H1 (cell line): ENCODE data around the gene HDAC3. TPM values are rescaled to one million over a fixed set of nuclear protein-coding genes. Genes with fewer than 3 reads are reported as not detected.

ENCODE experiments used
- CTCF ChIA-PET: fragments of 300-600 bp; sonication (Branson Sonifier 250); formaldehyde crosslinking; loops from one replicate; lab custom pipeline; 2021; ENCODE audit not compliant: partially characterized antibody; lab: Charles Lee
- POLR2A ChIA-PET: fragments of 300-600 bp; sonication (Branson Sonifier 250); formaldehyde crosslinking; loops from one replicate; lab custom pipeline; 2021; ENCODE audit warnings: inconsistent platforms; ENCODE audit not compliant: partially characterized antibody; lab: Charles Lee
- DNase-seq, 2 experiments: peaks; one replicate each; pipeline versions ENCODE4 v3.0.0 to v3.0.0-alpha.2; 2010 to 2022; ENCODE audit warnings: low spot score in 2 of 2, low read depth in 1 of 2, mixed read lengths in 1 of 2
- FAIRE-seq: peaks from 2 replicates; lab custom pipeline; 2011; peaks lifted over from hg19 to GRCh38; lab: Jason Lieb, UNC
- H2AFZ ChIP-seq: 2 replicates; pipeline ENCODE4 v1.8.1; 2012; ENCODE audit warnings: low read length, inconsistent platforms
- H2AK5ac ChIP-seq: 2 replicates; pipeline ENCODE4 v1.6.1; 2013; ENCODE audit warnings: low read depth, low read length
- H2BK120ac ChIP-seq: replicated peaks from 2 replicates; pipeline ENCODE3; 2013; ENCODE audit warnings: low read depth, low read length, inconsistent platforms
- H2BK12ac ChIP-seq: 2 replicates; pipeline ENCODE4 v1.6.1; 2013; ENCODE audit warnings: low read depth, low read length
- H2BK15ac ChIP-seq: 2 replicates; pipeline ENCODE4 v1.6.1; 2013; ENCODE audit warnings: low read length
- H2BK20ac ChIP-seq: 2 replicates; pipeline ENCODE4 v1.6.1; 2013; ENCODE audit warnings: low read length
- H2BK5ac ChIP-seq: 2 replicates; pipeline ENCODE4 v1.6.1; 2013; ENCODE audit warnings: low read depth, low read length
- H3K14ac ChIP-seq: 2 replicates; pipeline ENCODE4 v1.6.1; 2013; ENCODE audit warnings: inconsistent platforms; ENCODE audit not compliant: insufficient read length
- H3K18ac ChIP-seq: 2 replicates; pipeline ENCODE4 v1.6.1; 2013; ENCODE audit warnings: low read length; ENCODE audit errors: extremely low read depth
- H3K23ac ChIP-seq: 2 replicates; pipeline ENCODE4 v1.6.1; 2013; ENCODE audit warnings: inconsistent platforms; ENCODE audit not compliant: insufficient read length
- H3K23me2 ChIP-seq: 2 replicates; pipeline ENCODE4 v1.6.1; 2013; ENCODE audit warnings: low read depth, low read length
- H3K27ac ChIP-seq: 2 replicates; pipeline ENCODE4 v1.6.1; 2011; ENCODE audit warnings: low read depth, low read length, inconsistent platforms
- H3K27me3 ChIP-seq, 4 experiments: replicated peaks in 1 of 4; 1 replicate in 1 of 4; 2 replicates in 3 of 4; pipeline versions ENCODE4 v1.6.1 to v1.8.1; 2011 to 2013; ENCODE audit warnings: low read length in 3 of 4, mild to moderate bottlenecking in 3 of 4, inconsistent platforms in 2 of 4, mixed read lengths in 2 of 4, moderate library complexity in 1 of 4; ENCODE audit not compliant: control insufficient read depth in 3 of 4, insufficient read depth in 3 of 4; ENCODE audit errors: extremely low read depth in 1 of 4
- H3K36me3 ChIP-seq, 4 experiments: 2 replicates each; pipeline versions ENCODE4 v1.6.1 to v1.8.1; 2011 to 2013; ENCODE audit warnings: mild to moderate bottlenecking in 4 of 4, low read length in 3 of 4, moderate library complexity in 2 of 4, control low read depth in 1 of 4, inconsistent platforms in 1 of 4; ENCODE audit not compliant: insufficient read depth in 4 of 4, control insufficient read depth in 2 of 4
- H3K4ac ChIP-seq: replicated peaks from 2 replicates; pipeline ENCODE3; 2013; ENCODE audit warnings: low read length, low read depth, mixed read lengths, inconsistent platforms; ENCODE audit not compliant: insufficient read length
- H3K4me1 ChIP-seq, 4 experiments: replicated peaks in 1 of 4; 1 replicate in 1 of 4; 2 replicates in 3 of 4; pipeline versions ENCODE4 v1.6.1 to v1.8.1; 2011 to 2013; ENCODE audit warnings: low read length in 3 of 4, inconsistent platforms in 2 of 4, mixed read lengths in 1 of 4; ENCODE audit not compliant: insufficient read depth in 4 of 4, control insufficient read depth in 3 of 4
- H3K4me2 ChIP-seq, 2 experiments: 2 replicates each; pipeline versions ENCODE4 v1.6.1 to v1.8.1; 2011 to 2013; ENCODE audit warnings: low read depth in 2 of 2, low read length in 2 of 2, control low read depth in 1 of 2, inconsistent platforms in 1 of 2, mild to moderate bottlenecking in 1 of 2; ENCODE audit not compliant: insufficient read depth in 1 of 2
- H3K4me3 ChIP-seq, 4 experiments: fragments of 200-600, 300-600 bp in 1 of 4; sonication (generic), shearing (Covaris generic), sonication (Bioruptor Twin) in 1 of 4; 2 replicates each; pipeline versions ENCODE4 v1.5.1 to v1.8.1; 2011 to 2016; ENCODE audit warnings: low read length in 4 of 4, low read depth in 3 of 4, control low read depth in 2 of 4, inconsistent platforms in 2 of 4, mild to moderate bottlenecking in 2 of 4, mixed read lengths in 1 of 4, moderate library complexity in 1 of 4; ENCODE audit not compliant: insufficient read depth in 2 of 4; ENCODE audit errors: extremely low read depth in 1 of 4
- H3K56ac ChIP-seq: replicated peaks from 2 replicates; pipeline ENCODE3; 2013; ENCODE audit warnings: low read depth, mild to moderate bottlenecking, mixed read lengths, low read length, inconsistent platforms; ENCODE audit not compliant: insufficient read length
- H3K79me1 ChIP-seq: 2 replicates; pipeline ENCODE4 v1.6.1; 2013; ENCODE audit warnings: low read depth, low read length, control low read depth
- H3K79me2 ChIP-seq, 2 experiments: 2 replicates each; pipeline versions ENCODE4 v1.6.1 to v1.8.1; 2012 to 2013; ENCODE audit warnings: low read length in 2 of 2, mild to moderate bottlenecking in 2 of 2, inconsistent platforms in 1 of 2; ENCODE audit not compliant: insufficient read depth in 2 of 2, control insufficient read depth in 1 of 2
- H3K9ac ChIP-seq, 4 experiments: replicated peaks in 1 of 4; 1 replicate in 1 of 4; 2 replicates in 3 of 4; pipeline versions ENCODE4 v1.6.1 to v1.8.1; 2011 to 2013; ENCODE audit warnings: low read depth in 3 of 4, low read length in 3 of 4, control low read depth in 2 of 4, mild to moderate bottlenecking in 2 of 4, moderate library complexity in 2 of 4, inconsistent platforms in 1 of 4; ENCODE audit errors: extremely low read depth in 1 of 4
- H3K9me3 ChIP-seq, 2 experiments: 2 replicates each; pipeline versions ENCODE4 v1.6.1 to v1.8.1; 2012 to 2013; ENCODE audit warnings: mild to moderate bottlenecking in 2 of 2, moderate library complexity in 2 of 2, control low read depth in 1 of 2, inconsistent platforms in 1 of 2, low read depth in 1 of 2, low read length in 1 of 2, mixed read lengths in 1 of 2; ENCODE audit not compliant: insufficient read depth in 2 of 2
- H4K20me1 ChIP-seq, 2 experiments: replicated peaks in 1 of 2; 2 replicates each; pipeline versions ENCODE3 to v1.8.1; 2011 to 2013; ENCODE audit warnings: inconsistent platforms in 2 of 2, low read length in 2 of 2, mild to moderate bottlenecking in 1 of 2; ENCODE audit not compliant: insufficient read depth in 2 of 2, control insufficient read depth in 1 of 2
- H4K5ac ChIP-seq: 2 replicates; pipeline ENCODE4 v1.6.1; 2013; ENCODE audit warnings: low read length, low read depth, mixed read lengths, inconsistent platforms; ENCODE audit not compliant: insufficient read length
- H4K8ac ChIP-seq: 2 replicates; pipeline ENCODE4 v1.8.0; 2013; ENCODE audit warnings: mild to moderate bottlenecking, moderate library complexity, low read length, inconsistent platforms; ENCODE audit not compliant: insufficient read depth; ENCODE audit errors: extremely low read depth
- H4K91ac ChIP-seq: replicated peaks from 2 replicates; pipeline ENCODE3; 2013; ENCODE audit warnings: low read length, mixed read lengths, inconsistent platforms; ENCODE audit not compliant: insufficient read length
- CHD1 ChIP-seq: IDR thresholded peaks from 2 replicates; pipeline ENCODE4 v1.6.1; 2012; ENCODE audit warnings: low read depth, low read length, improper control_type of control experiment
- CREB1 ChIP-seq: IDR thresholded peaks from 2 replicates; pipeline ENCODE4 v1.6.1; 2012; ENCODE audit warnings: inconsistent platforms
- CTBP2 ChIP-seq: IDR thresholded peaks from 2 replicates; pipeline ENCODE4 v1.7.0; 2011; ENCODE audit warnings: borderline replicate concordance, mild to moderate bottlenecking, moderate library complexity, mixed read lengths, low read length; ENCODE audit not compliant: insufficient read depth, insufficient read length
- GTF2F1 ChIP-seq: IDR thresholded peaks from 2 replicates; pipeline ENCODE4 v1.6.1; 2012; ENCODE audit warnings: low read depth, low read length, improper control_type of control experiment, borderline replicate concordance
- HDAC2 ChIP-seq, 2 experiments: fragments of 300-600 bp in 1 of 2; sonication (generic) in 1 of 2; IDR thresholded peaks; 2 replicates each; pipeline ENCODE4 v1.6.1; 2011 to 2012; ENCODE audit warnings: low read depth in 2 of 2, low read length in 2 of 2, mild to moderate bottlenecking in 2 of 2, moderate library complexity in 2 of 2, borderline replicate concordance in 1 of 2, inconsistent platforms in 1 of 2
- NANOG ChIP-seq: IDR thresholded peaks from 2 replicates; pipeline ENCODE4 v1.6.1; 2011; ENCODE audit warnings: low read length, low read depth, mild to moderate bottlenecking, inconsistent platforms; ENCODE audit not compliant: insufficient read depth, poor library complexity, severe bottlenecking
- RAD21 ChIP-seq, 2 experiments: IDR thresholded peaks in 1 of 2; conservative IDR thresholded peaks in 1 of 2; 2 replicates each; pipeline ENCODE4 v1.6.1; 2011; ENCODE audit warnings: low read depth in 2 of 2, low read length in 2 of 2, improper control_type of control experiment in 1 of 2, inconsistent platforms in 1 of 2, mild to moderate bottlenecking in 1 of 2, moderate library complexity in 1 of 2
- RXRA ChIP-seq: IDR thresholded peaks from 2 replicates; pipeline ENCODE4 v1.6.1; 2011; ENCODE audit warnings: low read depth, mild to moderate bottlenecking, low read length, moderate library complexity; ENCODE audit not compliant: insufficient read depth
- SIN3A ChIP-seq, 2 experiments: IDR thresholded peaks in 1 of 2; conservative IDR thresholded peaks in 1 of 2; 2 replicates each; pipeline ENCODE4 v1.6.1; 2011 to 2012; ENCODE audit warnings: low read length in 2 of 2, improper control_type of control experiment in 1 of 2, low read depth in 1 of 2, mild to moderate bottlenecking in 1 of 2
- TEAD4 ChIP-seq: IDR thresholded peaks from 2 replicates; pipeline ENCODE4 v1.6.1; 2012; ENCODE audit warnings: low read depth, low read length, inconsistent platforms, mixed read lengths
- ZNF274 ChIP-seq: IDR thresholded peaks from 2 replicates; pipeline ENCODE4 v1.7.0; 2012; ENCODE audit warnings: low read length, borderline replicate concordance; ENCODE audit errors: extremely low read depth
- WGBS, 2 experiments: shearing (Covaris generic) in 1 of 2; methylation state at CpG; one replicate each; pipeline versions ENCODE4 v1.1.6 to v1.1.7; 2013 to 2015; ENCODE audit warnings: low lambda C conversion rate in 2 of 2, mixed read lengths in 2 of 2, inconsistent platforms in 1 of 2, low coverage in 1 of 2, missing lambda C conversion rate in 1 of 2; ENCODE audit not compliant: insufficient replicate concordance in 2 of 2, insufficient coverage in 1 of 2, insufficient read length in 1 of 2; ENCODE audit errors: extremely low coverage in 1 of 2, missing lambda C conversion rate in 1 of 2; 5-methylcytosine and 5-hydroxymethylcytosine counted together
- polyA plus RNA-seq, 7 experiments: library from polyadenylated mRNA; depleted of rRNA in 3 of 7; stranded (reverse) in 5 of 7; unstranded in 2 of 7; fragments of >200 nt in 5 of 7; fragments of 200-250 nt in 2 of 7; gene quantifications; 1 replicate in 5 of 7; 2 replicates in 1 of 7; 4 replicates in 1 of 7; pipeline versions ENCODE4 v1.2.1 to v1.2.3, GENCODE V29; 2011 to 2013; ENCODE audit warnings: missing spikeins in 2 of 7, mixed read lengths in 2 of 7
- total RNA-seq: library from RNA; stranded (reverse); fragmentation: NEBNext Ultra II Directional; extraction: Animal tissue kit (Norgen Biotek cat#: 25700); gene quantifications from 2 replicates; pipeline ENCODE4 v1.2.1, GENCODE V29; 2021

The HDAC3 gene
- total and polyA plus RNA-seq, 2 of the 8 experiments (the other 6 are each of a cell fraction or from before 2014, with no cell fraction given), result 99.0 to 120 TPM

GRCh38 chr5:141585594-141585993 lies 51.1 kb downstream of the HDAC3 start:
- H2BK20ac ChIP-seq, result no peak overlapping the region
- POLR2A ChIA-PET, result interaction anchor here (0.8 kb wide), 1 partner anchor 34 kb away, joined by 3 read pairs; no protein-coding TSS in a partner anchor
- H3K23me2 ChIP-seq, result no peaks in the 10 kb centered on the region
- H3K18ac ChIP-seq, result no peak overlapping the region
- no peak overlapping the region for H2BK120ac ChIP-seq
- H4K8ac ChIP-seq, result no peak overlapping the region
- no peak overlapping the region for H4K5ac ChIP-seq
- H3K27me3 ChIP-seq, result no peaks in the 10 kb centered on the region
- H3K79me2 ChIP-seq, result peaks cover 0 to 21% of the 10 kb centered on the region in 2 experiments; a peak in 2 of 4 replicates
- H3K9ac ChIP-seq, result no peak overlapping the region
- H3K79me1 ChIP-seq, result no peaks in the 10 kb centered on the region
- H2AK5ac ChIP-seq, result no peak overlapping the region
- H3K56ac ChIP-seq, result no peak overlapping the region
- H3K14ac ChIP-seq, result no peak overlapping the region
- CTCF ChIA-PET, result interaction anchor here (0.6 to 0.8 kb wide), 2 partner anchors 52 to 694 kb away, joined by 3 to 5 read pairs; no protein-coding TSS in a partner anchor
- no peak overlapping the region for H2BK5ac ChIP-seq
- H4K91ac ChIP-seq, result no peak overlapping the region
- TF ChIP-seq TEAD4, result no peak
- TF ChIP-seq SIN3A (conservative IDR thresholded peaks at IDR 0.05 in 1 of 2, IDR thresholded peaks at IDR 0.05 in 1 of 2; ENCODE audit: low read depth in 1 of 2, low read length in 2 of 2), result no peak
- no peak for TF ChIP-seq CREB1
- no peak for TF ChIP-seq GTF2F1
- TF ChIP-seq NANOG, result no peak
- TF ChIP-seq RAD21 (IDR thresholded peaks at IDR 0.05 in 1 of 2, conservative IDR thresholded peaks at IDR 0.05 in 1 of 2; ENCODE audit: low read depth in 2 of 2, low read length in 2 of 2), result no peak
- no peak for TF ChIP-seq RXRA
- no peak for TF ChIP-seq CHD1
- no peak for TF ChIP-seq CTBP2
- no peak for TF ChIP-seq HDAC2 (IDR thresholded peaks at IDR 0.05; ENCODE audit: borderline replicate concordance in 1 of 2, low read depth in 2 of 2, low read length in 2 of 2)
- no peak for TF ChIP-seq ZNF274
- TF ChIP-seq, all 59 proteins: peak for 0
- no peak overlapping the region for H2BK12ac ChIP-seq
- H3K4me1 ChIP-seq, result no peaks in the 10 kb centered on the region
- no peaks in the 10 kb centered on the region for H3K9me3 ChIP-seq
- H3K36me3 ChIP-seq, result peaks cover 14 to 48% (median 38%) of the 10 kb centered on the region in 4 experiments
- peaks cover 0 to 2% of the 10 kb centered on the region in 2 experiments for H4K20me1 ChIP-seq
- H3K23ac ChIP-seq, result no peak overlapping the region
- H2BK15ac ChIP-seq, result no peak overlapping the region
- DNase-seq (no peak), FAIRE-seq (no peak)
- no peak overlapping the region for H3K27ac ChIP-seq
- no peak overlapping the region for H3K4me2 ChIP-seq
- WGBS, 2 experiments, result 97% methylated on average over 6 of the region's 6 CpGs; no CpG with 5 or more reads in 1 of the 2 experiments
- no peak overlapping the region for H2AFZ ChIP-seq
- no peak overlapping the region for H3K4me3 ChIP-seq
- no peak overlapping the region for H3K4ac ChIP-seq
